Pancreas (tissue), 10 donors: ENCODE data around the gene SIM2. TPM values are rescaled to one million over a fixed set of nuclear protein-coding genes. Genes with fewer than 3 reads are reported as not detected.

ENCODE experiments used
- ATAC-seq, 4 donors: fragments of 200-7000 bp; cut with Tn5 transposase; one replicate each; pipeline versions ENCODE4 v1.8.0 to v1.9.1; 2020; ENCODE audit warnings: mild to moderate bottlenecking in 4 of 4, moderate library complexity in 4 of 4
- DNase-seq, 6 donors: peaks; one replicate each; pipeline ENCODE4 v3.0.0-alpha.2; 2020
- FAIRE-seq: peaks from 2 replicates; lab custom pipeline; 2012; peaks lifted over from hg19 to GRCh38; lab: Jason Lieb, UNC
- H3K27ac ChIP-seq, 4 donors: fragments of 200-600 bp; sonication (generic); 1 replicate in 3 of 4; 2 replicates in 1 of 4; pipeline versions ENCODE4 v1.5.0 to v1.8.0; 2020
- H3K27me3 ChIP-seq, 4 donors: fragments of 200-600 bp; one replicate each; pipeline ENCODE4 v1.8.0; 2021
- H3K36me3 ChIP-seq, 3 donors: fragments of 200-600 bp; sonication (generic) in 1 of 3; one replicate each; pipeline versions ENCODE4 v1.5.0 to v1.8.0; 2020 to 2021
- H3K4me1 ChIP-seq, 3 donors: fragments of 200-600 bp; one replicate each; pipeline ENCODE4 v1.8.0; 2021
- H3K4me3 ChIP-seq, 4 donors: fragments of 200-600 bp; sonication (generic) in 2 of 4; one replicate each; pipeline versions ENCODE4 v1.5.0 to v1.8.0; 2020 to 2021
- H3K9me3 ChIP-seq, 4 donors: fragments of 200-600 bp; one replicate each; pipeline ENCODE4 v1.8.0; 2021
- CTCF ChIP-seq, 4 donors: fragments of 200-600 bp; sonication (generic) in 3 of 4; IDR thresholded peaks; one replicate each; pipeline versions ENCODE4 v1.5.0 to v1.8.0; 2021; ENCODE audit warnings: antibody characterized with exemption in 4 of 4
- WGBS, 2 donors: extraction: QIAGEN DNeasy Blood & Tissue Kit; methylation state at CpG; one replicate each; pipeline ENCODE4 v1.1.7; 2013; 5-methylcytosine and 5-hydroxymethylcytosine counted together
- intact Hi-C, 3 donors: fragments of 100-400 bp; cut with DNase I; formaldehyde crosslinking; loops; one replicate each; pipeline versions ENCODE4 v1.11.1 to v1.14.2; 2022
- polyA plus RNA-seq, 2 donors: library from polyadenylated mRNA; stranded (reverse); fragments of 200-250 nt; gene quantifications; one replicate each; pipeline ENCODE4 v1.2.3, GENCODE V29; 2013
- total RNA-seq, 6 donors: library from RNA; stranded (reverse); fragmentation: NEBNext Ultra II Directional in 4 of 6; extraction: Animal tissue kit (Norgen Biotek cat#: 25700) in 4 of 6; gene quantifications; one replicate each; pipeline versions ENCODE4 v1.2.1 to v1.2.4, GENCODE V29; 2021 to 2023
- donor health status: healthy with polysubstance abuse.
- donor health status: DM: no; HTN: no; CAD: no; lungs with moderate emphysema.
- donor health status: DM: no; HTN: no; CAD: no.
- donor health status: control.
- donor health status: control.
- donor health status: Bipolar disorder and iron deficiency.
- donor health status: DM: yes; HTN: yes; CAD: no.
- donor health status: DM: no; HTN: no; CAD: no.
- donor health status: DM: no; HTN: no; CAD: no.
- donor health status: DM: yes; HTN: yes; CAD: no.

The SIM2 gene
- total and polyA plus RNA-seq, 8 donors, result 0.02 to 0.53 (median 0.13) TPM; not detected in 5

- DNase-seq, result no peak
- 34 to 44% methylated on average over 2 of the region's 2 CpGs for WGBS, 2 donors
- H3K36me3 ChIP-seq, result no peaks in the 10 kb centered on the region
- H3K27me3 ChIP-seq, result peaks cover 0 to 15% (median 0%) of the 10 kb centered on the region in 4 donors
- intact Hi-C loops, result no loop called here
- no peaks in the 10 kb centered on the region for H3K4me1 ChIP-seq
- no peaks in the 10 kb centered on the region for H3K9me3 ChIP-seq
- no peak for ATAC-seq
- H3K4me3 ChIP-seq, result no peak overlapping the region
- no peak overlapping the region for H3K27ac ChIP-seq
- no peak for TF ChIP-seq CTCF (IDR thresholded peaks at IDR 0.05)
- no peak for FAIRE-seq
These were observed 13.8 kb upstream of the SIM2 start for GRCh38 chr21:36684957-36685714.

GRCh38 chr21:36686955-36687354 lies 12.0 kb upstream of the SIM2 start:
- Histone ChIP-seq H3K27ac (no peak overlapping the region), H3K27me3 (peaks cover 0 to 28% (median 5%) of the 10 kb centered on the region in 4 donors), H3K4me1 (no peaks in the 10 kb centered on the region), H3K4me3 (no peak overlapping the region), H3K9me3 (no peaks in the 10 kb centered on the region), H3K36me3 (no peaks in the 10 kb centered on the region)
- FAIRE-seq, result no peak
- no peak for ATAC-seq
- 73 to 85% methylated on average over 6 of the region's 6 CpGs for WGBS, 2 donors
- intact Hi-C loops, result no loop called here
- no peak for DNase-seq
- TF ChIP-seq CTCF (IDR thresholded peaks at IDR 0.05), result no peak

- no peak for ATAC-seq
- intact Hi-C loops, result no loop called here
- Histone ChIP-seq H3K9me3 (no peaks in the 10 kb centered on the region), H3K27ac (no peak overlapping the region), H3K27me3 (peaks cover 0 to 42% (median 7%) of the 10 kb centered on the region in 4 donors), H3K4me1 (no peaks in the 10 kb centered on the region), H3K4me3 (no peak overlapping the region), H3K36me3 (no peaks in the 10 kb centered on the region)
- no peak for FAIRE-seq
- no peak for TF ChIP-seq CTCF (IDR thresholded peaks at IDR 0.05)
- 75 to 82% methylated on average over 6 of the region's 6 CpGs for WGBS, 2 donors
- no peak for DNase-seq
These were observed 10.6 kb upstream of the SIM2 start for GRCh38 chr21:36688324-36688723.

GRCh38 chr21:36689324-36689723 lies 9.6 kb upstream of the SIM2 start:
- Histone ChIP-seq H3K4me1 (no peaks in the 10 kb centered on the region), H3K4me3 (no peak overlapping the region), H3K27ac (no peak overlapping the region), H3K27me3 (peaks cover 0 to 49% (median 8%) of the 10 kb centered on the region in 4 donors), H3K36me3 (no peaks in the 10 kb centered on the region), H3K9me3 (no peaks in the 10 kb centered on the region)
- ATAC-seq (no peak), DNase-seq (no peak), FAIRE-seq (no peak)
- 77 to 79% methylated on average over 7 of the region's 7 CpGs for WGBS, 2 donors
- TF ChIP-seq CTCF (IDR thresholded peaks at IDR 0.05), result no peak
- intact Hi-C loops, result no loop called here
